Thymus (tissue), 11 donors: Measurements from ENCODE around the gene FAM234B. TPM values are rescaled to one million over a fixed set of nuclear protein-coding genes. Genes with fewer than 3 reads are reported as not detected.
"Not testable (repeated sequence)": the region's sequence is repeated elsewhere in the genome, so short reads cannot be mapped to it uniquely, and the experiment has no call there.

Source experiments
- DNase-seq, 9 donors: peaks; one replicate each; pipeline ENCODE4 v3.0.0-alpha.2; 2013; ENCODE audit warnings: low spot score in 9 of 9, low read depth in 6 of 9, missing footprints in 1 of 9
- H3K27ac ChIP-seq, 2 donors: one replicate each; pipeline ENCODE4 v1.5.1; 2013; ENCODE audit warnings: control low read depth in 1 of 2, low read depth in 1 of 2, low read length in 1 of 2, mild to moderate bottlenecking in 1 of 2, moderate library complexity in 1 of 2
- H3K27me3 ChIP-seq, 2 donors: one replicate each; pipeline ENCODE4 v1.5.1; 2013; ENCODE audit warnings: low read length in 1 of 2; ENCODE audit not compliant: control insufficient read depth in 2 of 2, insufficient read depth in 1 of 2
- H3K36me3 ChIP-seq, 2 donors: one replicate each; pipeline ENCODE4 v1.5.1; 2013; ENCODE audit warnings: low read length in 1 of 2, mild to moderate bottlenecking in 1 of 2, moderate library complexity in 1 of 2; ENCODE audit not compliant: control insufficient read depth in 2 of 2, insufficient read depth in 2 of 2
- H3K4me1 ChIP-seq, 2 donors: one replicate each; pipeline ENCODE4 v1.5.1; 2013; ENCODE audit warnings: low read length in 2 of 2; ENCODE audit not compliant: control insufficient read depth in 2 of 2, insufficient read depth in 2 of 2
- H3K4me3 ChIP-seq, 2 donors: one replicate each; pipeline ENCODE4 v1.5.1; 2013; ENCODE audit warnings: low read length in 2 of 2, control low read depth in 1 of 2, mild to moderate bottlenecking in 1 of 2
- H3K9me3 ChIP-seq, 2 donors: one replicate each; pipeline ENCODE4 v1.5.1; 2013; ENCODE audit warnings: low read length in 1 of 2, mild to moderate bottlenecking in 1 of 2; ENCODE audit not compliant: control insufficient read depth in 2 of 2, insufficient read depth in 1 of 2
- WGBS: extraction: QIAGEN DNeasy Blood & Tissue Kit; methylation state at CpG from one replicate; pipeline ENCODE4 v1.1.7; 2013; 5-methylcytosine and 5-hydroxymethylcytosine counted together
- polyA plus RNA-seq: library from polyadenylated mRNA; stranded (reverse); fragments of 200-250 nt; gene quantifications from one replicate; pipeline ENCODE4 v1.2.3, GENCODE V29; 2013
- total RNA-seq: library from RNA; stranded (reverse); fragments of 120-200 nt; gene quantifications from one replicate; pipeline ENCODE4 v1.2.4, GENCODE V29; 2013
- donor health status: healthy.

FAM234B gene
- total and polyA plus RNA-seq, 2 donors, result 3.8 to 4.1 TPM

- Histone ChIP-seq H3K27ac (no peak overlapping the region), H3K9me3 (no peaks in the 10 kb centered on the region), H3K36me3 (no peaks in the 10 kb centered on the region), H3K27me3 (no peaks in the 10 kb centered on the region), H3K4me1 (no peaks in the 10 kb centered on the region), H3K4me3 (no peak overlapping the region)
- no peak for DNase-seq
- 96% methylated on average over 4 of the region's 4 CpGs for WGBS
Measured at GRCh38 chr12:13028825-13029570, 15.2 kb upstream of the FAM234B start.

- 93% methylated on average over 9 of the region's 9 CpGs for WGBS
- Histone ChIP-seq H3K4me3 (no peak overlapping the region), H3K9me3 (no peaks in the 10 kb centered on the region), H3K4me1 (no peaks in the 10 kb centered on the region), H3K27ac (no peak overlapping the region), H3K27me3 (no peaks in the 10 kb centered on the region), H3K36me3 (no peaks in the 10 kb centered on the region)
- no peak for DNase-seq
Measured at GRCh38 chr12:13030541-13031291, 13.5 kb upstream of the FAM234B start.

GRCh38 chr12:13032164-13032563 is 12.0 kb upstream of the FAM234B start:
- no peak overlapping the region for H3K27ac ChIP-seq
- no peaks in the 10 kb centered on the region for H3K4me1 ChIP-seq
- H3K27me3 ChIP-seq, result no peaks in the 10 kb centered on the region
- no peaks in the 10 kb centered on the region for H3K36me3 ChIP-seq
- H3K9me3 ChIP-seq, result no peaks in the 10 kb centered on the region
- no peak overlapping the region for H3K4me3 ChIP-seq
- DNase-seq, result no peak
- WGBS, result 100% methylated on average over 2 of the region's 2 CpGs

- Histone ChIP-seq H3K27me3 (no peaks in the 10 kb centered on the region), H3K4me1 (no peaks in the 10 kb centered on the region), H3K27ac (no peak overlapping the region), H3K4me3 (no peak overlapping the region), H3K9me3 (no peaks in the 10 kb centered on the region), H3K36me3 (no peaks in the 10 kb centered on the region)
- 93% methylated on average over 5 of the region's 5 CpGs for WGBS
- no peak for DNase-seq
Measured at GRCh38 chr12:13033476-13033875, 10.7 kb upstream of the FAM234B start.

GRCh38 chr12:13035335-13035734 is 8.8 kb upstream of the FAM234B start:
- H3K27me3 ChIP-seq, H3K27ac ChIP-seq, H3K9me3 ChIP-seq, H3K4me1 ChIP-seq, DNase-seq, H3K4me3 ChIP-seq, H3K36me3 ChIP-seq: not testable (repeated sequence)
- WGBS, result 96% methylated on average over 5 of the region's 5 CpGs

GRCh38 chr12:13036881-13037280 is 7.3 kb upstream of the FAM234B start:
- WGBS, result 99% methylated on average over 3 of the region's 3 CpGs
- no peaks in the 10 kb centered on the region for H3K36me3 ChIP-seq

GRCh38 chr12:13038491-13039161 is 5.6 kb upstream of the FAM234B start:
- no peaks in the 10 kb centered on the region for H3K27me3 ChIP-seq
- H3K36me3 ChIP-seq, result no peaks in the 10 kb centered on the region
- WGBS, result 97% methylated on average over 4 of the region's 4 CpGs
- no peak overlapping the region for H3K27ac ChIP-seq
- no peaks in the 10 kb centered on the region for H3K4me1 ChIP-seq
- no peaks in the 10 kb centered on the region for H3K9me3 ChIP-seq
- DNase-seq, result no peak
- no peak overlapping the region for H3K4me3 ChIP-seq

More at GRCh38 chr12:13036881-13037280, 7.3 kb upstream of the FAM234B start:
- Histone ChIP-seq H3K4me3 (no peak overlapping the region), H3K27me3 (no peaks in the 10 kb centered on the region), H3K27ac (no peak overlapping the region), H3K9me3 (no peaks in the 10 kb centered on the region), H3K4me1 (no peaks in the 10 kb centered on the region)
- no peak for DNase-seq

- H3K36me3 ChIP-seq, result no peaks in the 10 kb centered on the region
- H3K27ac ChIP-seq, result no peak overlapping the region
- H3K27me3 ChIP-seq, result peaks cover 0 to 2% of the 10 kb centered on the region in 2 donors
- peaks cover 2 to 4% of the 10 kb centered on the region in 2 donors for H3K4me1 ChIP-seq
- DNase-seq, result no peak
- WGBS, result 79% methylated on average over 5 of the region's 5 CpGs
- no peaks in the 10 kb centered on the region for H3K9me3 ChIP-seq
- H3K4me3 ChIP-seq, result no peak overlapping the region
Measured at GRCh38 chr12:13039328-13039956, 4.7 kb upstream of the FAM234B start.
